HG02678 (cell line): ENCODE results near the gene KIF24.
"Not testable (repeated sequence)": the region's sequence is repeated elsewhere in the genome, so short reads cannot be mapped to it uniquely, and the experiment has no call there.

Source experiments
- ATAC-seq: cut with Tn5 transposase; IDR thresholded peaks from one replicate; pipeline ENCODE4 v1.9.1; 2021; ENCODE audit warnings: mild to moderate bottlenecking, moderate library complexity; ENCODE audit not compliant: unreplicated experiment

KIF24 gene

DNA sequence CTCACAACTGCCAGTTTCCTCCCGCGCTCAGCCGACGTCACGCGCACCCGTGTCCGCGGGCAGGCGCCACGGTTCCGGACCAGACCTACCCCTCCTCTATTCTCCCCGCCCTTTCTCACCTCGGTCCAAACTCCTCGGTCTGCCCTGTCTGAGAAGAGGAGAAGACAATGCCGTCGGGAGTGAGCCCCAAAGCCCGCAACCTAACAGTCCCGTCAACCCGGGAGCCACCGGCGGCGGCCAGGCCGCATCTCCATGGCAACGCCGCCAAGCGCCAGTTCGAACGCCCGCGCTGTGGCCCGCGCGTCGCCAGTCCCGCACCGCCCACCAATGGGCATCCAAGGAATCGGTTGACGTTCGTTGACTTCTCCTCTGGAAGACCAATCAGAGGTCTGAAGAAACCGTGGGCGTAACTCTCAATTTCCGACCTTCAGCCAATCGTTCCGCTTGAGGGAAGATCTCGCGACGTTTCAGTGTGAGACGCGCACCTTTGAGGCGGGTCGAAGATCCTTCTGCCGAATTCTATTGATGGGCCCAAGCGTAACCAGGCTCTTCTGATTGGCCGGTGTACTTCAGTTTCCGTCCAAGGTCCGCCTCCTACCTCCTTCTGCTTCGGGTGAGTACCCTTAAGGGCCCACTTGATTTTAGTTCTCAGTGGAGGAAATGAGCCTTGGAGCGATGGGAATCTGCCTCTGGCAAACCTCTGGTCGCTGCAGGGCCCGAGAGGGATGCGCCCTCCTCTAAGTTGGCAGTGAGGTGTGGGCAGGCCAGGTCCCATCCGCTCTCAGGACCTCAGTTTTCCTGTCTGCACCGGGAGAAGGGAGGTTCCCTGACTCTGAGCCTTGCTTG, at the start of gene KIF24, which contains the start of gene NUDT2:
Gene KIF24, minus strand, starts transcription at position 282 of the 846 bp plus-strand sequence. CDS start 17,922 bp downstream, outside the sequence.
Gene NUDT2, plus strand, starts transcription at position 583 of the 846 bp plus-strand sequence. CDS start 9,471 bp downstream, outside the sequence.
- ATAC-seq = peak; percentile 94

DNA sequence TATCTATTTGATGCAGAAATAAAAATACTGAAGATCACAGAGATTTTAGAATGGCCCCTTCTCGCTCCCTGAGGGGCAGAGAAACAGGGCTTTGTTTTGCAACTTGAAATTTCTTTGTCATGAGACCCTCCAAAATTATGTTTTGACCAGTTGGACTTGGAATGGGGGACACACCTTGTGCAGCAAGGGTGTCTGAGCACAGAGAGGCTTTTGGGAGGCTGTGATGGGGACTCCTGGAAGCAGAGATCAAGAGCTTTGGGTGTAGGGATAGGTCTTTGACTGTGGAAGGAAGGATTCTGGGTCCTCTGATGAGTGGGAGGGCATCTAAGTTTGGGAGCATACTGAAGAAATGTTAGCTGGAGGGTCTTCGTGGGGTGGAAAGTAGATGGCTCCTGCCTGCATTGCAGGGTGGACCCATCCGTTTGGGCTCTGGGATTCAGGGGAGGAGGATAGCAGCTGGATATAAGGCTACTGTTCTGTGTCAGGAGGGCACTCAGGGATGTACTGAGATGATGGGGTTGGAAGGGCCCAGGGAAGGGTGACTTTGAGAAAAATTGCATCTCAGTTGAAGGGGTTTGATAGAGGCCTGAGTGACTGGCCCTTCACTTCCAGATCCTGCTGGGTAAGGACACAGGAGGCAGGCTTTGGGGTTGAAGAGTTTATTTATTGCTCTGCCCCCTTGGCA, 49.5 kb upstream of the KIF24 start:
- no peak for ATAC-seq

- no peak for ATAC-seq
These were observed 48.3 kb upstream of the KIF24 start for GRCh38 chr9:34377404-34377746.

GRCh38 chr9:34376596-34377403, 47.7 kb upstream of the KIF24 start, which contains the start of gene MYORG:
Gene MYORG (minus strand): TSS chr9:34376898. CDS start chr9:34372943, 3,955 bp downstream.
- ATAC-seq = peak; percentile 83

- no peak for ATAC-seq
These were observed 47.0 kb upstream of the KIF24 start for GRCh38 chr9:34375901-34376595.

DNA sequence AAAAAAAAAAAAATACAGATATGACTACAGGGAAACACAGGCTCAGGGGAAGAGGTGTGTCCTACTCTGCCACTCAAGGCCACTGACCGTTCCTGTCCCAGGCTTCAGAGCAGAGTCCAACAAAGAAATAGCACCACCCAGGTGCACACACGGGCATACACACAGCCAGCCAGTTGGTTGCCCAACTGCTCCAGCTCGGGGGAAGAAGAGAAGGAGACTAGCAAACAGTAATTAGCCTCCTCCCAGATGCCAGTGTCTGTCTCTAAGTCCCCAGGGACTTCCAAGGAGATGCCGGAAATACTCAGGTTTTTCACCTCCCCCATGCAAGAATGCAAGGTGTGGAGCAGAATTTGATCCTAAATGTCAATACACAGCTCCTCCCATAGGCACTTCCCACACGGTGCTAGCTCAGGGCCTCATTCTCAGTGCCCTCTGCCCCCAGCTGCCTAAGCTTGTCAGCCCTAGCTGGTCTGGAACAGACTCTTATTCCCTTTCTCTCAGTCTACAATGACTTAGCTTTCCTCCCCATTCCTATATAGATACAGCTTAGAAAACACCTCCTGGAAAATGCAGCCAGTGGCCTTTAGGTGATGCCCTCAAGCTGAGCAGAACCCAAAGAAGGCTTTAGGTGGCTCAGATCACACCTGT, 46.0 kb upstream of the KIF24 start:
- no peak for ATAC-seq

GRCh38 chr9:34374339-34374738, 45.3 kb upstream of the KIF24 start:
- no peak for ATAC-seq

DNA sequence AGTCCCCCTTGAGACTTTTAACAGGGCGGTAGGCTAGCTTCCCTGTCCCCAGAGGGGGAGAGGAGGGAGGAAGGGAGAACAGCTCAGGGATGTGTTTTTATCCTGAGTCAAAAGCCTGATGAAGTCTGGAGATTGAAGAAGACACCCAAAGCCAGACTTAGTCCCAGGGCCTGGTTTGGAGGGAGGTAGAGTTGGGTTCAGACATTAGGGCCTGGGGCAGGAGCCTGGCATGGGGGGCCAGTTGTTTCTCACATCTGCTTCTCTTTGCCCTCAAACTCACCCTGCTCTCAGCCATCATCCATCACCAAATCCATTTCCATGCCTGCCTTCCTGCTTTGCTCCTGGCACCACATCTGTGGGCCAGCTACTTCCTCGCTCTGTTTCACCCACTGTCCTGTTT, 44.7 kb upstream of the KIF24 start:
- ATAC-seq = no peak

DNA sequence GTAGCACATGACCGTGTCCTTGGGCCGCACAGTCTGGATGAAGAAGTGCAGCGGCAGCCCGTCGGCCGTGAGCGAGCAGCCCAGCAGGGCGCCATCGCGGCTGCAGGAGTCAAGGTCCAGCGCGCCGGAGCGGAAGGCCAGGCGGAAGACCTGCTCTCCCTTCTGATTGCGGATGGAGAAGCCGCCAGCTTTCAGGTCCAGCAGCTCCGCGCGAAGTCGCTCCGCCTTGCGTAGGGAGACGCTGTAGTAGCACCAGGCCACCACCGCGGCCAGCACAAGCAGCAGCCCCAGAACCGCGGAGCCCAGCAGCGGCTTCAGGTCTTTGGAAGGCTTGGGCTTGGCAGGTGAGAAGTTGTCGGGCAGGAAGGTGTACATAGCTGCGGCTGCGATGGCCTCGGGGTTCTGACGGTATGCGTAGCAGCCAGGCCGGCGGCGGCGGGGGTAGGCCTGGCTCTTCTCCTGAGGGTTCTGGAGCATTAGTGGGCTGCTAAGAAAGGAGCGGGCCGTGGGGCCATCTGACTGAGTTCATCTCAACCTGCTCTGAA, 43.5 kb upstream of the KIF24 start:
- no peak for ATAC-seq

- no peak for ATAC-seq
These were observed 42.9 kb upstream of the KIF24 start for GRCh38 chr9:34371886-34372466.

DNA sequence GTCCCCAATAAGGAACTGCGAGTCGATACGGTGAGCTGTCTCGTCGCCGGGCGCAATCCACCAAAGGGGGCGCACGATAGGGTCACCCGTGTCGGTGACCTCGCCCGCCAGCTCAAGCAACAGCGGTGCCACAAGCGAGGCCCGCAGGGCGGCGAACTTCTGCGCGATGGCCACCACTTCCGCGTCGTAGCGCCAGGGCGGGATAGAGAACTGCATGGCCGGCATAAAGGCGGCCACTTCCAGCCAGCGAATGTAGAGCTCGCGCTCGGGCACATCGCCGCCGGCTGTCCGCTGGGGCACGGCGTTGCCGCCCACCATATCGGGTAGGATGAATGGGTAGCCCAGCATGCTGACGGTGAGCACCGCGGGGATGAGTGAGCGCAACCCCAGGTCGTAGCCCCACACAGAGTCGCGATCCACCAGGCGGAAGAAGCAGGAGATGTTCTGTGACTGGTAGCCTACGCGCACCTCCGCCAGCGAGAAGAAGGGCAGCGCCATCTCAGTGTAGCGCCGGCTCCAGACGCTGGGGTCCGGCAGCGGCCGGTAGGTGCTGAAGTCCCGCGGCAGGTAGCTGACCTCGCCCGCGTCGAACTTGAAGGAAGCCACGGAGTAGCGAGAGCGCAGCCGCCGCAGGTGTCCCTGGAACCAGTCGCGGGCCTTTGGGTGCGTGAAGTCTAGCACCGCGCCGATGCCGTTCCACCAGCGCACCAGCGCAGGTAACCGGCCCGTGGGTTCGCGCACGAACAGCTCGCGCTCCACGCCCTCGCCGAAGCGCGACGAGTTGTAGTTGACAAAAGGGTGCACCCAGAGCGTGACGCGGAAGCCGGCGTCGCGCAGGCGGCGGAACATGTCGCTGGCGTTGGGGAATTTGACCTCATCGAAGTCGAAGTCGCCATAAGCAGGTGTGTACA, 42.2 kb upstream of the KIF24 start:
- ATAC-seq = no peak

GRCh38 chr9:34370335-34370969, 41.4 kb upstream of the KIF24 start:
- ATAC-seq = no peak

DNA sequence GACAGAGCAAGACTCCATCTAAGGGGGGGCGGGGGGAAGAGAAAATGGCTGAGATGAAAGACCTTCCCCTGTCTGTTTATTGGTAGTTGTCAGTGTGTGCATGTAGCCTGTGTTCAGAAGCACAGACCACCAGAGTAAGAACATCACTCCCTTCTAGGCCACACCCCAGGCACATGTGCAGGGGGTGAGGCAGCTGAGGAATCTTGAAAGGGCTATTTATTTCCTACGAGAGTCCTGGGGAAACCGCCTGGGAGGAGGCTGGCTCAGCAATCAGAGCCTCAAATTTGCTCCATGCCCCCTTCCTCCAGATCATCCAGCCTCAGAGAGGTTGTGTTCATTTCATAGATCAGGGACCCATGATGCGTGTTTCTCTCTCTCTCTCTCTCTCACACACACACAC, 40.6 kb upstream of the KIF24 start:
- ATAC-seq = no peak

DNA sequence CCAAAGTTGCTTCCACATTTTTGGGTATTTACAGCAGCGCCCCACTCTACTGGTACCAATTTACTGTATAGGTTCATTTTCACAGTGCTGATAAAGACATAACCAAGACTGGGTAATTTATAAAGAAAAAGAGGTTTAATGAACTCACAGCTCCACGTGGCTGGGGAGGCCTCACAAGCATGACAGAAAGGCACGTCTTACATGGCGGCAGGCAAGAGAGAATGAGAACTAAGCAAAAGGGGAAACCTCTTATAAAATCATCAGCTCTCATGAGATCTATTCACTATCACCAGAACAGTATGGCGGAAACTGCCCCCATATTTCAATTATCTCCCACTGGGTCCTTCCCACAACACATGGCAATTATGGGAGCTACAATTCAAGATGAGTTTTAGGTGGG, 39.7 kb upstream of the KIF24 start:
- ATAC-seq = not testable (repeated sequence)

- ATAC-seq = not testable (repeated sequence)
These were observed 38.8 kb upstream of the KIF24 start for GRCh38 chr9:34367751-34368410.

DNA sequence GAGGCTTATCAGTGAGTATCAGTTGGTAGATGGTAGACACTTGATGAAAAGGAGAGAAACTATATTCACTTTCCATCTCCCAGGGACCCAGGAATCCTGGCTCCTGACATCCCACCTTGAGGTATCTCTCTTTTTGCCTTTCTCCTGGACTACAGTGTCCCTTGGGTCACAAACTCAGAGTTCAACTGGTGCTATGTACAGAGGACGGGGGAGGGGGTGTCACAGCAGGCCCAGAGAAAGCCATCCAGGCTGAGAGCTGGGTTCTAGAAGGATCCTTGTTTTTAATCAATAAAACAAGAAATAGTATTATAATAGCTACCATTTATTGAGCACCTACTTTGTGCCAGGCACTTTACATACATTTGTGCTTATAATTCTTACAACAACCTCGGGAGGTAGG, 37.3 kb upstream of the KIF24 start:
- no peak for ATAC-seq

DNA sequence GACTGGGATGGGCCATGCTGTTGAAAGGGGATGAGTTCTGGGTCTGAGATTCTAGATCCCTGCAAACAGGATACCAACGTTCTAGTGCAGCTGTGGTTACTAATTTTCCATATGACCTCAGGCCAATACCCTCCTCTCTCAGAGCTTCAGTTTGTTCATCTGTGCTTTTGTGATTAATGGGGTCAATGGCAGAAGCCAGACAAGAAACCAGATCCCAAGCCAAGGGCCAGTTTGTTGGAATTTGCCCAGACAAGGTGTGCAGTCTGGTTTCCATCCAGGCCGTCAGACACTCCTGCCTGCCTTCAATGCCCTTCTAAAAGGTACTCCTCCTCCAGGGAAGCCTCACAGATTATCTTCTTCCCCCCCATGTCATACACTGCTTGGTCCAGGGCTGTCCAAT, 36.2 kb upstream of the KIF24 start:
- no peak for ATAC-seq
